HG03432 (cell line): ENCODE data around the gene RASGRP3.

Source experiments
- ATAC-seq: cut with Tn5 transposase; IDR thresholded peaks from one replicate; pipeline ENCODE4 v1.9.1; 2021; ENCODE audit warnings: mild to moderate bottlenecking, moderate library complexity; ENCODE audit not compliant: unreplicated experiment

RASGRP3 gene

DNA sequence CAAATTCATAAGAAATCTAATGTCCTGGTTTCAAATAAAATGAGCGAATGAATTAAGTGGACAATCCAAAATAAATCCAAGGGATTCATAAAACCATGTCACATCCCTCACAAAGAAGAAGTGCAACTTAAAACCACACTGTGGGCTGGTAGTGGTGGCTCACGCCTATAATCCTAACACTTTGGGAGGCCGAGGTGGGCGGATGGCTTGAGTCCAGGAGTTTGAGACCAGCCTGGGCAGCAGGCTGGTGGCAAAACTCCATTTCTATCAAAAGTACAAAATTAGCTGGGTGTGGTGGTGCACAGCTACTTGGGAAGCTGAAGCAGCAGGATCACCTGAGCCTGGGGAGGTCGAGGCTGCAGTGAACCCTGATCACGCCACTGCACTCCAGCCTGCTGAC, 97.2 kb downstream of the RASGRP3 start:
- ATAC-seq, result no peak

DNA sequence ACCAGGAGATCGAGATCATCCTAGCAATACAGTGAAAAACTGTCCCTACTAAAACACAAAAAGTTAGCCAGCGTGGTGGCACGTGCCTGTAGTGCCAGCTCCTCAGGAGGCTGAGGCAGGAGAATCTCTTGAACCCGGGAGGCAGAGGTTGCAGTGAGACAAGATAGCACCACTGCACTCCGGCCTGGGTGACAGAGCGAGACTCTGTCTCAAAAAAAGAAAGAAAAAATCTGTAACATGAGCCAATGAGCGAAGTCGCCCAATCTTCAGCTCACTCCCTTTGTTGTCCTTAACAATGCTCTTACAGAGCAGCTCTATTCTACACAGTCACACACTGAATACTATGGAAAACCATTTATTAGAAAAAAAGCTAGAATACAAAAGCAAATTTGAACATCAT, 100.6 kb downstream of the RASGRP3 start:
- no peak for ATAC-seq

DNA sequence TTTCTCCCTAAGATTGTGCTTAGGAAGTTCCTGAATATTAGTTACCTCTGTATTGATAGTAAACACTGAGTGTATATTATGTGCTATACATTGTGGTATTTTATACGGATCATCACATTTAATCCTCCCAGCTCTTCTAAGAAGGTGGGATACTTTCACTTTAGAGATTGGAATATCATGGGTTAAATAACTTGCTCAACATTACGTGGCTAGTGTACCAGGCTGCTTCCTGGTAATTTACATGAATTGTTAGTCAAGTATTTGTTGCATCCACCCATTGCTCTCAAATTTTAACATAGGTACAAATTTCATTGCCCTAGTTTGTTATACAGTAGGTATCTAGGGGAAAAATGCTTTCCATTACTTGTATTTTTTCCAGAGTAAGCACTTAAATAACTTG, 101.2 kb downstream of the RASGRP3 start:
- ATAC-seq, result no peak

DNA sequence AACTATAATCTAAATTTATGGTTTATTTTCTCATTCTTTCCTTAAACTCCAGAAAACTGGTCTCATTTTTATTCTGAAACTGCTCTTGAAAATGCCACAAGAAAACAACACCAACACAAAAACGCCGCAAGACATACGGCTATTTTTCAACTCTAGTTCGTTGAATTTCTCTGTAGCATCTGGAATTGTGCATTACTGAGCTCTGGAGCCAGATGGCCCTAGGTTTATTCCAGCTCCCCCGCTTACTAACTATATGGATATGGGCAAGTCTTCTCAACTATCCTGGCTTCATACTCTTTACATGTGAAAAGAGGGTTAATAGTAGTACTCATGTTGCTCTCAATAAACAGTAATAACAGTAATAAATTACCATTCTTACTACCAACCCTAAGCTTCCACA, 102.8 kb downstream of the RASGRP3 start:
- no peak for ATAC-seq

DNA sequence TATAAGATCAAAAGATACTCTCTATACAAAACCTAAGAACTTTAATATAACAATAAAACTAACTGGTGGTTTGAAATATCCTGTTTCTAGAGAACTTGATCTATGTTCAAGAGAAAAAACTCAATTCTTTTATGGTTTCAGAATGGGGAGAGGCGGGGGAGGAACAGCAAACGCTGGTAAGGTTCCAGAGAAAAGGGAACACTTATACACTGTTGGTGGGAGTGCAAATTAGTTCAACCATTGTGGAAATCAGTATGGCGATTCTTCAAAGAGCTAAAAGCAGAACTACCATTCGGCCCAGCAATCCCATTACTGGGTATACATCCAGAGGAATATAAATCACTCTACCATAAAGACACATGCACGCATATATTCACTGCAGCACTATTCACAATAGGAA, 105.4 kb downstream of the RASGRP3 start:
- ATAC-seq, result no peak

DNA sequence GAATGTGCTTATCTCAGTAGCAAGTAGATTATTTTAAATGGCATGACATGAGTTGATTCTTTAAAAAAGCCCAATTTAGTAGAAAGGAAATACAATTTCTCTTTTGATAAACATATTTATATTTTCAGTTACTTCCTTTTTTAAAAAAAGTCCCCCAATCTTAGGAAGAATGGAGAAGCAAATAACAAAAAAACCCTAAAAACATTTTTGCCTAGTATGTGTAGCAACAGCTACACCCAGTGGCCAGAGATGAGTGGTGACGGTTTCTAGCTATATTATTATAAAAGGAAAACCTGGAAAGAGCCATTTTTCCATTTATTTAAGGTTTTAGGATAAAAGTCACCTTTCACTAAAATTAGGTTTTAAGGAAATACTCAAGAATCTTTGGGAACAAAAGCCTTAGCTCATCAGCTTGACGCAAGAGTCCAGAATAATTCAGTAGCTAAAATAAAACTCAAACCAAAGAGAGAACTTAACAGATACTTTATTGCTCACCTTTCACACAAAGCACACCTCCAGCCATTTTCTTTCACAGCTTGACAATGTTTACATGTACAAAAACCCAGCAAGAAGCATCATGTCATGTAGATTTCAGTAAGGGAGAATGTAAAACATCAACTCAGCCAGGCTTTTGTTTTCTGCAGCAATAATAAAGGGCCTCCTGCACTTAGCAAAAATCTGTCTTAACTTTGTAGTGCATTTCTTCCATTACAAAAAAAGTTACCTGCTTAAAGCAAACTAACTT, 106.9 kb downstream of the RASGRP3 start:
- no peak for ATAC-seq

DNA sequence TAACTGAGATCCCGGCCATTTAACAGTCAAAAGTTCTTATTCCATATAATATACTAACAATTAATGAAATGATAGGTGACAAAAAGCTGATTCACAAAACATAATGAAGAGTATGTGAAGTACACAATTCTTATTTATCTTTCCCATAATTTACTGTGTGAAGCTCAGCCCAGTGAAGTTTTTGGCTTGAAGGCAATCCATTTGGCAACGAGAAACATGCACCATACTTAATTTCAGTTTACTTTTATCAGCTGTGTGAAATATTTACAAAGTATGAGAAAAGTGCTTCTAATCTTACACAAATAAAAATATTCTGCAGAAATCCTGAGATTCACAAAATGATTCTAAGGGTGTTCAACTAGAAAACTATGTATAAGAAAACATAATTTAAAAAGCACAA, 110.3 kb downstream of the RASGRP3 start:
- no peak for ATAC-seq

DNA sequence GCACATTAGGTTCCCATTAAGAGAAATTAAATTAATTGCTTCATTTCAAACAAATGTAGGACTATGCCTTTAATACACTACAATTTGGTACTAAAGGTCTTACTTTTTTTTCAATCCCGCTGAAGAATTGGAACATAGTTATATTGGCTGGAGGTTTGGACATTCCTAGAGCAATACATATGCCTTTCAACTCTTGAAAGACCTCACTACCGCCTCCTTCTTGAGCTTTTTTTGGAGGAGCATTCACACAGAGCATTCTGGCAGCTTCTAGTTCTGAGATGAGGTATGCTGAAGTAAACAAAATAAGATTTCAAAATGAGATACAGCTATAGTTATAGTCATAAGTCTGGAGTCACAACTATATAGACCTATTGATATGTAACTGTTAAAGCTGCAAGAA, 111.8 kb downstream of the RASGRP3 start:
- no peak for ATAC-seq

DNA sequence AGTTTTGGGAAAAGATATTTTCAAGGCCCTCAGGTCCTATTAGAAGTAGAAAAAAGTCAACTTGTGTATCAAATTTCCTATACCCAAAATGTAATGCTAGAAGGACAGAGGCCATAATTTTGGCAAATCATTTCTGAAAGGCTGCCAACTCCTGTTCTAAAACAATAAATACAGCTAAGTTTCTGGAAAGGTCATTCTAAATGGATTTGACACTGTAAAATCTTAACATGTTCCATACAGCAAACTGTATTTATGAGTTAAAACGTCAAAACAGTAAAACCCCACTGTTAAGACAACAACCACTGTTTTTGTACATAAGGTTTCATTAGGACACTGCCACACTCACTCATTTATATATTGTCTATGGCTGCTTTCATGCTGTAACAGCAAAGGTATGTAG, 113.0 kb downstream of the RASGRP3 start:
- ATAC-seq, result no peak

DNA sequence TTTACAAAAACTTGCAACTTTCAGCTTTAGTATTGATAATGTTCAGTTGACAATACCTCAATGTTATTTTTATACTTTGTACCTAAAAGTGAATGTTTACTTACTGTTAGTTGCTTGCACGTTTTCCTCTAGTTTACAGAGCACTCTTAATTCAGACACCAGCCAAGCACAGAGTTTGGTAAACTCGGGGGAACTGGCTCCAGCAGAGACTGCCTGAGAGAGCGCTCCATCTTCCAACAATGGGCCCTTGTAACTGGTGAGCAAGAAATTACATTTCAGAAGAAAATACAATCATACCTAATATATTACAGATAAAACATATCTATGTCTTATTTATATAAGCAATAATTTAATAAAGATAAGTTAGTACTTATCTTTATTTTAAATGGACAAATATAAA, 118.9 kb downstream of the RASGRP3 start:
- no peak for ATAC-seq

DNA sequence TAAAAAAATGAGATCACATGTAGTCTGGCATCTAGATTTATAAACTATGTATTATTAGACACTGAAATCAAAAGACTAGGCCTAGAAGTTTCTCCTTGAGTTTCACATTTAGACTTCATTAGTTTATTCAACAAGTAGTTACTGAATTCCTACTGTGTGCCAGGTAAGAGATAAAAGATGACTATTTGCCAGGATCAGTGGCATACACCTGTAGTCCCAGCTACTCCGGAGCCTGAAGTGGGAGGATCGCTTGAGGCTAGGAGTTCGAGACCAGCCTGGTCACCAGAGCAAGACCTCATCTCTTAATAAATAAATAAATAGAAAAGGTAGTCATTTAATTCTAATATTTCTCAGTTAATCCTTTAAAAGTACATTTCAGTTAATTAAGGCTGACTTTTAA, 120.6 kb downstream of the RASGRP3 start:
- ATAC-seq, result no peak

DNA sequence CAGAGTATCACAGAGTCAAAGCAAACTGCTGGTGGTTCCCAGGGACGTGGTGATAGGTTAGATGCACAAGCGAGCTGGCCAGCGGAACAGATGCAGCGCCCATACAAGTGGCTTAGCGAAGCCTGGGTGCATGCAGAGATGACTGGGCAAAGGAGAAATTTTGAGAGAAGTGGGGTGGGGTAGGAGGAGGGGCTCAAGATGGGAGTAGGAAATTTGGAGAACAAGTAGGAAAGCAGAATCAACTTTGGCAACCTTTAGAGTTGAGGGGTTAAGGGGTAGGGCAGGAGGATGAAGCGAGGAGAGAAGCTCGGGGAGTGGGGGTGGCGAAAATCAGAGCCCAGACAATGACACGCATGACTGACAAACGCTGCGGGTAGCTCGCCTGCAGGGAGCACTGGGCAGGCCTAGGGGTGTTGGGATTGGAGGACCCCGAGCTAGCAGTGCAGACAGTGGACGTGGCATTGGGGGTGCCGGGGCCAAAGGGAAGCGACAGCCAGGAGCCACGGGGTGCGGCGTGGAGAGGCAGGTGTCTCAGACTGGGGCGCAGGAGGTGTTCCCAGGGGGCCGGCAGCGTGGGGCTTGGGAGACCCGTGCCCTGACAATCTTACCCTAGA, 122.2 kb downstream of the RASGRP3 start:
- ATAC-seq, result peak; percentile 53

DNA sequence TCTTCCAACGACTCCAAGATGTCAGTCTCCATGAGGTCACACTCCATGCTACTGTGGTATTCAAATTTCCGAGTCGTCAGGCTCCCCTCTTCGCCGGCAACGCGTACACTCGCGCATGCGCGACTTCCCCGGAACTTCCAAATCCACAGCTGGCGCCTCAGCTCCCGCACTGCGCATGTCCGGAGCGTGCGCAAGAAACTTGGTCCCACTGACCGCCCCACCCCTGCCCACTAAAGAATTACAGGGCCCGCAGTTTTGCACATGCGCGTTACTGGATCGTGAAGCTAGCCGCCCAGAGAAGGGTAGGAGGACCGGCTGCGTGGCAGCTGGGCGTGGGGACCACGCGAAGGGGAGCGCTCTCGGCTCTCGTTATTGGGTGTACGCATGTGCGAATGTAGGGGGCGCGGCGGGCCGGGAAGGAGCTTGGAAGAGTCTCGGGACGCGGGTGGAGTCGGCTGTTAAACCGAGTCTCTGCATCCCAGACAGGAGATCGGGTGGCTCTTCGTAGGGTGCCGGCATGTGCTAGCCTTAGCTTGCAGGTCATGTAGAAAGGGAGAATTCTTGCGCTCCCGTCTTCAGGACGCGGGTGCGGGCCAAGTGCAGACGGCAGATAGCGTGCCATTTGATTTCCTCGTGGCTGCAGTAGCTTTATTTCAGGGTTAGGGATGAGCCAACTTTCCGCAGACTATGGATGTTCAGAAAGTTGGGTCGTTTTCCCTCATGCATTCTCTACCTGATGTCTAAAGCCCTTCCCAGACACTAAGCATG, 122.9 kb downstream of the RASGRP3 start, which contains the start of gene FAM98A:
TSS of gene FAM98A (minus strand) at position 125 of the 768 bp plus-strand sequence. CDS start at position 47, 78 bp downstream.
- ATAC-seq, result peak; percentile 92

DNA sequence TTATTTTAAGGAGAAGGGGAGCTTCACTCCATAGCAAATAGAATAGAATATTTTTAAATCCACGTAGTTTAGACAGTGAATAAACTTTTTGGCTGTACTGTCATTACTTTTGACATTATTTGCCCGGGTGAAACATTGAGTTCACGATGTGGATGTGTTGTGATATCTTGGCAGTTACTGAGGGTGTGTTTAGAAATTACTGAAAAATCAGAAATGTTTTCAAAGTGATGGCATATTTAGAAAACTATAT, 123.4 kb downstream of the RASGRP3 start:
- ATAC-seq, result no peak

DNA sequence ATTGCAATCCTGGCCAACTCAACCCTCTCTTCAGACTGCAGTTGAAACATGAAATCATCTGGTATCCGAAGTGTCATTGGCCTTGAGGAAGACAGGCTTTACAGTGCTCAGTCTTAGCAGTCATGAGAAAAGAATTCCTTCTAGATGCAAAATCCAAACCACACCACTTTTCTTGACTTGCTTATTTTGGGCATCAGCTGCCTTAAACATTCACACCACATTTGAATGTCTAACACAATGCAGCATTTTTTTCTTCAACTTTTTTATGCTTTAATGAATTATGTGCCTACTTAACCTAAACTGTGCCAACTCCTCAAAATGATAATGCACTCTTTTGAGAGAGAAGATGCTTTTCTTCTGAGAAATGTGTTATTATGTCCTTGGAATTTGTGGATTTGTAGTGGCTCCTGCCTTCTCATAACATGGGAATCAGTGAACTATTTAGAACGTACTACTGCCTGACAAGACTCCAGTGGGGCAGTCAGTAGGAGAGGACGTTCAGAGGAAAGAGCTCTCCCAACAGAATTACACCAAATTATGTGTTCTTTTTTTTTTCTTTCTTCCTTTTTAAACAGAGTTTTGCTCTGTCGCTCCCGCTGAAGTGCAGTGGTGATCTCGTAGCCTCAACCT, 125.9 kb downstream of the RASGRP3 start:
- ATAC-seq, result no peak

DNA sequence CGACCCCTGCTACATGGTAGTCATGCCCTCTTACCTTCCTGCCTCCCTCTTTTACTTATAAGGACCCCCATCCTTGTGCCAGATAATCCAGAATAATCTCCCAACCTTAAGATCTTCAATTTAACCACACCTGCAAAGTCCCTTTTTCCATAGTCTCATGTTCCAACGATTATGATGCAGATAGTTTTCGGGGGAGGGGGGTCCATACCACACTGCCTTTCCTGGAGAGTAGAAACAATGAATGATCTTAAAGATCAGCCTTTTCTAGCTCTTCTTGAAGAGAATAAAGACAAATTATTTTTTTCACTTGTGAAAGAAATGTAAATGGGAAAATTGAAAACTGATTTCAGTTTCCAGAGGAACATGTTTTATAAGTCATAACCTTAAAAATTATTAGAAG, 127.0 kb downstream of the RASGRP3 start:
- ATAC-seq, result no peak

DNA sequence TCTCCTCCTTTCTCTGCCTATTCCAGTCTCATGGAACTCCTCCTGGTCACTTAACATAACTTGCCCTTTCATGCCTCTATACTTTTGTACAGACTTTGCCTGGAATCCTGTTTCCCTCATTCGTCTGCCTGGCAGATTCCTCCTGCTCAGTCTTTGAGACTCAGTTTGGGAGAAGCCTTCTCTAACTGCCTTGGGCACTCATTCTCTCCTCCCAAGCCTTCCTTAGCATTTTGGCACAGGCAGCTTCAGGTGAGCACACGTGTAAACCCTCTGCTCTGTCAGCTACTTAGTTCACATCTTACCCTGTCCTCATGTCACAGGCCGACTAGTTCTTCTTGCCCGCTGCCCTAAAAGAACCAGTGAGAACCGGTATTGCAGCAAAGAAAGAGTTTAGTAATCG, 128.6 kb downstream of the RASGRP3 start:
- no peak for ATAC-seq

DNA sequence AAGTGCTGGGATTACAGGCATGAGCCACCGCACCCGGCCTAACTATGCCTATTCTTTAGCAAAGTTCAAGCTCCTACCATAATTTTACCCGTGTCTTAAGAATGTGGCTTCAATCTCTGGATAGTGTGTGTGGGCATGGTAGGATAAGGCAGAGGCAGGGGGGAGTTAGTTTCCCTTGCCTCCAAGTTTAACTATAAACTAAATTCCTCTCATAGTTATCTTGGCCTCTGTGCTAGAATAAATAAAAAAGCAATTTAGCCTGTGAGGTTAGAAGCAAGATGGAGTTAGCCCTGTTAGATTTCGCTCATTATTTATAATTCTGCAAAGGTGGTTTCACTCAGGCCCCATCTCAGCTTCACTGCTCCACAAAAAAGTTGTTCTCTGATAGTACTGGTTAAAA, 129.7 kb downstream of the RASGRP3 start:
- no peak for ATAC-seq

DNA sequence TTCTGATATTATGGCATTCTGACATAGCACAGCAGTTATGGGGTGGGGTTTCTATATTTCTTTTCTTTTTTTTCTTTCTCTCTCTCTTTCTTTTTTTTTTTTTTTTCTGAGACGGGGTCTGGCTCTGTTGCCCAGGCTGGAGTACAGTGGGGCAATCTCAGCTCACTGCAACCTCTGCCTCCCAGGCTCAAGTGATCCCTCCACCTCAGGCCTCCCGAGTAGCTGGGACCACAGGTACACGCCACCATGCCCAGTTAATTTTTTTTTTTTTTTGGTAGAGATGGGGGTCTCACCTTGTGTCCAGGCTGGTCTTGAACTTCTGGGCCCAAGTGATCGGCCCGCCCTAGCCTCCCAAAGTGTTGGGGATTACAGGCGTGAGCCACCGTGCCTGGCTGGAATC, 130.2 kb downstream of the RASGRP3 start:
- no peak for ATAC-seq

DNA sequence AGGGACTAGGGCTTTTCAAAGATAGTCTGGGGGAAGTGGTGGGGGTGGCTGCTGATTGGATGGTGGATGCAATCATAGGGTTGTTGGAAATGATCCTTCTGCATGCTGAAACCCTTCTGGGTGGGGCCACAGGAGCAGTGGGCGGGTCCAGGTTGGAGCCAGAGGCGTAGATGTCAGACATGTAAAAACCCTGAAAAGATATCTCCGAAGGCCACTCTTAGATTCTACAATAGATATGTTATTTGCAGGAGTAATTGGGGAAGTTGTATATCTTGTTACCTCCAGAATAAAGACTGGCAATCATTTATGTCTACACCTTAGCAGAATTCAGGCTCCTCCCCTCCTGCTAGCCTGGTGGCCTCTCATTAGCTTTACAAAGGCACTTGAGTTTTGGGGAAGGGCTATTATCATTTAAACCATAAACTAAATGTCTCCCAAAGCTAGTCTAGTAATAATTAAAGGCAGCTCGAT, 130.8 kb downstream of the RASGRP3 start:
- ATAC-seq, result no peak

DNA sequence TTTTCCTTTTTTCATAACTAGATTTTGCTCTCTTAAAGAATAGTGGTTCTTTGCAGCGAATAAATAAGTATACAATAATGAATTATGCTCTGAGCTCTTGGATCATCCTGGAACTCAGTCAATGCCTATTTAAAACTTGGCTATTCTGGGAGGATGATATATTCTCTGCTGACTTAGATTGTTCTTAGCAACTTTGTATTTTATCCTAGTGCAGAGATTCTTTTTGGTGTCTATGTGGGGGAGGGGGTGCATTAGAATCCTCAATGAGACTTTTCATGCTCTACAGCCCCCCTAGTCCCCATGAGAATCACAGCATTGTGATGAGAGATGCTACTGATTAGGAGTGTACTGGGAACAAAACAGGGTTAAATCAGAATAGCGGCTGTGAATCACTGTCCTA, 131.5 kb downstream of the RASGRP3 start:
- ATAC-seq, result no peak

DNA sequence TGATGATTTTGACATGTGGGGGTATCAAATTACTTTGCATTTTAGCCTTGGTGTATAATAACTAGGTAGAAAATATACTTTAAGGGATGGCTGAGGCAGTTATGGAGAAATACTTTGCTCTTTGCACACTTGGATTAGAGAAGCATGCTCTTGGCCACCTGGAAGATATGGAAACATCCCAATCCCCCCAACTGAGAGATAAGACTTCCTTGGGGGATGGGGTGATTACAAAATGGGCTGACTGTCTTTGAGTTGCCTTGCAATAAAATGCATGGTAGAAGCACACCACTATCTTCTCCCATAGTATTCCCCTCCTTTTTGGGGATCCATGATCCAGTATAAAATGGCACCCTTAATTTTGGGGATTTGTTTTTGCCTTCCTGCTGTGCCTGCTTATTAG, 137.7 kb downstream of the RASGRP3 start:
- no peak for ATAC-seq
